Fibroblast of lung (primary cell): ENCODE results near the gene NEBL.

Source experiments
- CTCF ChIP-seq, 2 donors: IDR thresholded peaks in 1 of 2; conservative IDR thresholded peaks in 1 of 2; 1 replicate in 1 of 2; 2 replicates in 1 of 2; pipeline ENCODE4 v1.5.1; 2011 to 2012; ENCODE audit warnings: low read length in 2 of 2, control low read depth in 1 of 2, inconsistent platforms in 1 of 2, low read depth in 1 of 2, mild to moderate bottlenecking in 1 of 2
- EZH2 ChIP-seq: IDR thresholded peaks from 2 replicates; pipeline ENCODE4 v1.5.1; 2012; ENCODE audit warnings: low read length, control low read depth, mild to moderate bottlenecking; ENCODE audit errors: missing control alignments

GRCh38 chr10:20922033-20922432 lies 24.9 kb upstream of the NEBL start:
- TF ChIP-seq CTCF (conservative IDR thresholded peaks at IDR 0.05 in 1 of 2, IDR thresholded peaks at IDR 0.05 in 1 of 2; ENCODE audit: low read depth in 1 of 2, low read length in 2 of 2) = no peak
- TF ChIP-seq EZH2 = no peak
